Measurements from ENCODE around the gene EPHB1.

The EPHB1 gene

DNA sequence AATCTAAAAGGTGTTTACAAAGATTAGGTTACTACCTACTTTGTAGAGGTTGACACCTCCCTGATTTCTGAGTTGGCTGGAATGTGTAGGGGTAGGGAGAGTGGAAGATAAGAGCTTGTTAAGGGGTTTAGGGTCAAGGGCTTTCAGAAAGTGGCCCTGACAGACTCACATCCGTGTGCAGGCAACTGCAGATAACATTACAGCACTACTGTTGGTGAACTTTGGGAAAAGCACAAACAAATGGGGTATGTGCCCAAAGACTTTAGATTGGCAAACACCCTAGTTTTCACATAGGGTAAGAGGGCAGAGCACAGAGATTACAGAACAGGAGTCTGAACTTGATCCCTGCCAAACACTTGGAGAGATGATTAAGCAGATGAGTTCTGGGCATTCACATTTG, 375.7 kb downstream of the EPHB1 start:
- TF ChIP-seq, protein P1, sequence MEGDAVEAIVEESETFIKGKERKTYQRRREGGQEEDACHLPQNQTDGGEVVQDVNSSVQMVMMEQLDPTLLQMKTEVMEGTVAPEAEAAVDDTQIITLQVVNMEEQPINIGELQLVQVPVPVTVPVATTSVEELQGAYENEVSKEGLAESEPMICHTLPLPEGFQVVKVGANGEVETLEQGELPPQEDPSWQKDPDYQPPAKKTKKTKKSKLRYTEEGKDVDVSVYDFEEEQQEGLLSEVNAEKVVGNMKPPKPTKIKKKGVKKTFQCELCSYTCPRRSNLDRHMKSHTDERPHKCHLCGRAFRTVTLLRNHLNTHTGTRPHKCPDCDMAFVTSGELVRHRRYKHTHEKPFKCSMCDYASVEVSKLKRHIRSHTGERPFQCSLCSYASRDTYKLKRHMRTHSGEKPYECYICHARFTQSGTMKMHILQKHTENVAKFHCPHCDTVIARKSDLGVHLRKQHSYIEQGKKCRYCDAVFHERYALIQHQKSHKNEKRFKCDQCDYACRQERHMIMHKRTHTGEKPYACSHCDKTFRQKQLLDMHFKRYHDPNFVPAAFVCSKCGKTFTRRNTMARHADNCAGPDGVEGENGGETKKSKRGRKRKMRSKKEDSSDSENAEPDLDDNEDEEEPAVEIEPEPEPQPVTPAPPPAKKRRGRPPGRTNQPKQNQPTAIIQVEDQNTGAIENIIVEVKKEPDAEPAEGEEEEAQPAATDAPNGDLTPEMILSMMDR (IDR thresholded peaks at IDR 0.05; ENCODE audit: borderline replicate concordance, insufficient read depth, low read depth, low read length), result no peak
- H3K4me3 ChIP-seq (ENCODE audit: low read depth, low read length), result no peak overlapping the region

DNA sequence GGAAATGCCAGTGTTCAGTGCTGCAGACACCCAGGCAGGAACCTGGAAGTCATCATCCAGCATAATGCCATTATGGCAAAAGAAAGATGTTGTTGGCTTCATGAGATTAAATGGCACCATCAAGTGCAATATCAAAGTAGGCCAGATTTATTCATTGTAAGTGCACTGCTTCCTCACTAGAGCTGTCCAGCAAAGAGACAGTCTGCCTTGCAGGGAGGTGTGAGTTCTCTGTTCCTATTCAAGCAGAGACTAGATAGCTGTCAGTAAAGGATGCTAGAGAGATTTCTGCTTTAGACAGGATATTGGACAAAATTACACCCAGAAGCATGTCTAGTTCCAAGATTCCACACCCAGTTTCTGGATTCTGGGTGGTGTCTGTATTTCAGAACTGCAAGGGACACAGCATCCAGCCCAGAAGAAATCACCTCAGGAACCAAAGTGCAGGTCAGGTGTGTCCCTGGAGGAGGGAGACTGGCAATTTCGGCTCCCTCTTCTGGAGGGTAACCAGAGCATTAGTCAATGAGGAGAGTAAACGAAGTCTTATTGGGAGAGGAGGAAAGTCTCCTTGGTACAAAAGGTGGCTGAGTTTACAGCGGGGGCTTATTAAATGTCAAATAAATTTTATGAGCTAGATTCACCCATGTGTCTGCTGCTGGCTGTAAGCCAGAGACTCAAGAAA, 377.3 kb downstream of the EPHB1 start:
- TF ChIP-seq, protein P1 (IDR thresholded peaks at IDR 0.05; ENCODE audit: borderline replicate concordance, insufficient read depth, low read depth, low read length), result no peak

DNA sequence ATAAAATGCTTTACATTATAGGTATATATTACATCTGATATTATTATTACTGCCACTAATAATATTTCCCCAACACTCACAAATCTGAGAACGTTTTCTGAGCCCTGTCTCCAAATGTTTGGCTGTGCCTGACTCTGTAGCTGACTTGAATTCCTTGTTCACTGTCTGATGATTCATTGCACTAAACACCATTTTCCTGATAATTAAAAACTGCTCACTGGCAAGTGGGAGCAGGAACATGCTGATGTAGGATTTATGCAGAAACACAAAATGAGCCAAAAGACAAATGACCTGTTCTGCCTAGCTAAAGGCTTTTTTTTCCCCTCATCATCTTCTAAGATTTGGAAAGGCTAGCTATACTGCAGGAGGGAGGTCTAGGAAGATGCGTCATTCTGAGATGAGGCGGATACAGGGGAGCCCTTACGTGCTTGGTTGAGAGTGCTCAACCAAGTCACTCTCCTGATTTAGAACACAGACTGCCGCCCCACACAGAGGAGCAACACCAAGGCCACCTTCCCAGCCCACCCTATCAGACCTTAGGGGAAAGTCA, 380.7 kb downstream of the EPHB1 start:
- TF ChIP-seq, protein P1 (IDR thresholded peaks at IDR 0.05; ENCODE audit: borderline replicate concordance, insufficient read depth, low read depth, low read length), result no peak
- no peak overlapping the region for H3K4me3 ChIP-seq (ENCODE audit: low read depth, low read length)

More for the DNA sequence above, 377.3 kb downstream of the EPHB1 start:
- H3K4me3 ChIP-seq (ENCODE audit: low read depth, low read length), result no peak overlapping the region

DNA sequence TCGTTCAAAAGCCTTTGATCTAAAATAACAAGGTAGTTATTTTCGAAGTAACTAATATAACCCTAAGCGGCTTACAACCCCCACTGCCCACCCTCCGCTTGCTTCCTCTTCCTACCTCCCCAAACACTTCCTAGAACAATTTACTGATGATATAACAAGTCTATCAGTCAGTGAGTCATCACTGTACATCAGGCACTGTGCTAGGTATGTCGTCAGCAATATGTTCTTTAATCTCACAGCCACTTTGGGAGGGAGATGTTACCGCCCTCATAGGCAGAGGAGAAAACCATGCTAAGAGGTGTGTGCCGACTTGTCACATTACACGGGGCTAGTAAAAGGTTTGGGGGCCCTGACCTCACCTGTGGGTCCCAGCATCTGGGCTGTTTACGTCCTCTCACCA, 381.8 kb downstream of the EPHB1 start:
- TF ChIP-seq, protein P1 (IDR thresholded peaks at IDR 0.05; ENCODE audit: borderline replicate concordance, insufficient read depth, low read depth, low read length), result no peak
- H3K4me3 ChIP-seq (ENCODE audit: low read depth, low read length), result no peak overlapping the region

DNA sequence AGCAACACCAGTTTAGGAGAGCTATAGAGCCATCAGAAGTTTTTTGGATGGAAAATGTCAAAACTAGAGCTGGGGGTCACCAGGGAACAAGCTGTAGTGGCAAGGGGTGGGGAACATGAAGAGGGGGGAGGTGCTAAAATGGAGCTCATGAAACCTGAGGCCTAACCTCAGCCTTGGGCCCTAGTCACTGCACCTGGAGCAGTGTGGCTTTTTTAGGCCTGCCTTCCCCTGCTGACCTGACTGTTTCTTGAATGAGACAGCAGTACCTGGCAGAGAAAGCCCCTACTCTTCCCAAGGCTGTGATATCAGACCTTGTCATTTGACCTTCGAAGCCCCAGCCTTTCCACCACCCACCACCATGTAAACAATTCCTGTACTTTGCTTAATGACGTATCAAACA, 383.5 kb downstream of the EPHB1 start:
- TF ChIP-seq, protein P1 (IDR thresholded peaks at IDR 0.05; ENCODE audit: borderline replicate concordance, insufficient read depth, low read depth, low read length), result no peak
- H3K4me3 ChIP-seq (ENCODE audit: low read depth, low read length), result no peak overlapping the region

DNA sequence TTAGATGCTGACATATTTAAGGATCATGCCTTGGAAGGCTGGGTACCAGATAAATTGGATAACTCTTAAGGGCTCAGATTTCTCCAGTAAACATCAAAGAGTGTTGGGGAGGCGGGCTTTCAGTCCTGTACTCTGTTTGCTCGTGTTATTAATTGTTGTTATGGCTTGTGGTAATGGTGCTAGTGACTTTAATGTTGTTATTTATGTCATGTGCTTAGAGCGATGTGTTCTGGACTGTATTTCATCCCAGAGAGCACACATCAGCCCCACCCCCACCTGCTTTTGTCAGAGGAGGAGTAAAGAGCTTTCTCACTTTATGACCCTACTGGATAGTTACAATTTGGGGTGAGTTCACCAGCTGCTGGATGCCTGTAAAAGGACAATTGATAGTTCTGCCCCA, 386.3 kb downstream of the EPHB1 start:
- TF ChIP-seq, protein P1 (IDR thresholded peaks at IDR 0.05; ENCODE audit: borderline replicate concordance, insufficient read depth, low read depth, low read length), result no peak
- no peak overlapping the region for H3K4me3 ChIP-seq (ENCODE audit: low read depth, low read length)

DNA sequence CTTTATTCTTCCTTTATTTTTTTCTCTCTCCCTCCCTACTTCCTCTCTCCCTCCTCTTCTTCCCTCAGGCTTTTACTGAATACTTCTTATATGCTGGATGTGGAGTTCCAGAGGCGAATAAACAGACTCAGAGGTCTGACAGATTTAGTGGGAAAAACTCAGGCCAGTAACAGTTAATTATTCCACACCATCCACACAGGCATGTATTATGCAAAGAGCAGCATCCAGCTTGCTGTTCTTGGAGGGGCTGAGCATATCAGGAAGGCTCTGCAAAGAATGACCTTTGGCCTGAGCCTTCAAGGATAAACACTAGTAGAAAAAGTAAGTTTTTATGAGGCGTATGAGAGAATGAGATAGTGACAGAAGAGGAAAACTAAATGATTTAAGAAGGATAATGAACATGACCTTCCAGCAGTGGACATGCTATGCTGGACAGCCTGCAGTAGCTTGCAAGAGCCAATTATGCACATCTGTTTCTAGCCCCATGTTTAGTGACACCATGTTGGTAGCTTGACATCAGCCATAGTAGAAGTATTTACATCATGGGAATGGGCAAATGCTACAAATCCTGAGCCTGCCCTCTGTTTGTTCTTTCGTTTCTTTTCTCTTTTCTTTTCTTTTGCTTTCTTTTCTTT, 387.4 kb downstream of the EPHB1 start:
- H3K4me3 ChIP-seq (ENCODE audit: low read depth, low read length), result no peak overlapping the region
- TF ChIP-seq, protein P1 (IDR thresholded peaks at IDR 0.05; ENCODE audit: borderline replicate concordance, insufficient read depth, low read depth, low read length), result no peak
